OCI-LY3 (cell line): ENCODE data around the gene CA14.

ENCODE experiments used
- H2AFZ ChIP-seq: fragments of 200-600, 300-600 bp; shearing (Covaris generic); 2 replicates; pipeline ENCODE4 v1.6.0; 2014; ENCODE audit warnings: antibody characterized with exemption, low read depth, low read length
- H3K27ac ChIP-seq: fragments of 200-600, 300-600 bp; sonication (generic); 2 replicates; pipeline ENCODE4 v1.5.1; 2014; ENCODE audit warnings: mild to moderate bottlenecking, low read length, moderate library complexity, mixed read lengths
- H3K27me3 ChIP-seq: fragments of 200-600, 300-600 bp; sonication (generic); 2 replicates; pipeline ENCODE4 v1.6.1; 2014; ENCODE audit warnings: low read depth, low read length, mixed read lengths
- H3K36me3 ChIP-seq: fragments of 200-600, 300-600 bp; sonication (generic); replicated peaks from 2 replicates; pipeline ENCODE3; 2014; ENCODE audit warnings: low read depth, low read length, mixed read lengths
- H3K4me1 ChIP-seq: fragments of 300-600, 200-600 bp; sonication (generic); 2 replicates; pipeline ENCODE4 v1.6.1; 2014; ENCODE audit warnings: low read length, mixed read lengths
- H3K4me2 ChIP-seq: fragments of 200-600, 300-600 bp; sonication (generic); 2 replicates; pipeline ENCODE4 v1.6.1; 2014; ENCODE audit warnings: low read length, mixed read lengths
- H3K4me3 ChIP-seq: fragments of 300-600, 200-600 bp; sonication (generic); 2 replicates; pipeline ENCODE4 v1.5.1; 2014; ENCODE audit warnings: antibody characterized with exemption, mild to moderate bottlenecking, low read length, moderate library complexity
- H3K79me2 ChIP-seq: fragments of 300-600, 200-600 bp; shearing (Covaris generic); 2 replicates; pipeline ENCODE4 v1.6.1; 2014; ENCODE audit warnings: mild to moderate bottlenecking, low read length, mixed read lengths
- H3K9ac ChIP-seq: fragments of 300-600, 200-600 bp; shearing (Covaris generic); 2 replicates; pipeline ENCODE4 v1.6.0; 2014; ENCODE audit warnings: mild to moderate bottlenecking, low read length, moderate library complexity
- H3K9me3 ChIP-seq: fragments of 200-600, 300-600 bp; shearing (Covaris generic); 2 replicates; pipeline ENCODE4 v1.6.1; 2014; ENCODE audit warnings: low read length, mixed read lengths; ENCODE audit not compliant: insufficient read depth
- H4K20me1 ChIP-seq: fragments of 200-600, 300-600 bp; sonication (generic); 2 replicates; pipeline ENCODE4 v1.6.1; 2016; ENCODE audit warnings: low read length, mixed read lengths; ENCODE audit not compliant: insufficient read depth
- EZH2phosphoT487 ChIP-seq: fragments of 200-600 bp; shearing (Covaris generic); IDR thresholded peaks from 2 replicates; pipeline ENCODE4 v1.6.1; 2018; ENCODE audit warnings: antibody characterized with exemption, mixed run types, low read depth
- TF ChIP-seq, protein P1 (sequence below): fragments of 200-600, 300-600 bp; sonication (generic); IDR thresholded peaks from 2 replicates; pipeline ENCODE4 v1.5.1; 2014; ENCODE audit warnings: antibody characterized with exemption, low read length, low read depth

The CA14 gene

DNA sequence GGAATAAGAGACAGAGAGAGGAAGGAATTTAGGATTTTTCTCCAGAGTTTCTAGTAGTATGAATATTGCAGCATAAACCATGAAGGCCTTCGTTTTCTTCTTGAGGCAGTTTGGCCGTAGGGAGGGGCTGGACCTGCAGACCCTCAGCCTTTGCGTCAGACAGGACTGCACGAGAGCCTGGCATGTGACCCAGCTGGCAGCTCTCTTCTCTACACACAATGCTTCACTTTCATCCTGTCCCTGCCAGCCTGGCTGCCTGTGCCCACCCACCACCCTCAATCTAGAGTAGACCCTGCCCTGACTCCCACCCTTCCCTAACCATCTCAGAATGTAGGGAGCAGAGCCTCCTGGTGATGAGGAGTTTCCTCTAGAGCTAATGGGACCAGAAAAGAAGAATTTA, 1.6 kb downstream of the CA14 start:
- Histone ChIP-seq H3K9me3 (no peaks in the 10 kb centered on the region), H4K20me1 (no peaks in the 10 kb centered on the region), H3K4me2 (no peak overlapping the region), H3K79me2 (no peaks in the 10 kb centered on the region), H3K27ac (no peak overlapping the region), H3K4me3 (no peak overlapping the region), H3K36me3 (no peaks in the 10 kb centered on the region), H3K4me1 (peaks cover 31% of the 10 kb centered on the region), H3K9ac (no peak overlapping the region), H2AFZ (no peak overlapping the region), H3K27me3 (peaks cover 39% of the 10 kb centered on the region)
- TF ChIP-seq, protein P1, sequence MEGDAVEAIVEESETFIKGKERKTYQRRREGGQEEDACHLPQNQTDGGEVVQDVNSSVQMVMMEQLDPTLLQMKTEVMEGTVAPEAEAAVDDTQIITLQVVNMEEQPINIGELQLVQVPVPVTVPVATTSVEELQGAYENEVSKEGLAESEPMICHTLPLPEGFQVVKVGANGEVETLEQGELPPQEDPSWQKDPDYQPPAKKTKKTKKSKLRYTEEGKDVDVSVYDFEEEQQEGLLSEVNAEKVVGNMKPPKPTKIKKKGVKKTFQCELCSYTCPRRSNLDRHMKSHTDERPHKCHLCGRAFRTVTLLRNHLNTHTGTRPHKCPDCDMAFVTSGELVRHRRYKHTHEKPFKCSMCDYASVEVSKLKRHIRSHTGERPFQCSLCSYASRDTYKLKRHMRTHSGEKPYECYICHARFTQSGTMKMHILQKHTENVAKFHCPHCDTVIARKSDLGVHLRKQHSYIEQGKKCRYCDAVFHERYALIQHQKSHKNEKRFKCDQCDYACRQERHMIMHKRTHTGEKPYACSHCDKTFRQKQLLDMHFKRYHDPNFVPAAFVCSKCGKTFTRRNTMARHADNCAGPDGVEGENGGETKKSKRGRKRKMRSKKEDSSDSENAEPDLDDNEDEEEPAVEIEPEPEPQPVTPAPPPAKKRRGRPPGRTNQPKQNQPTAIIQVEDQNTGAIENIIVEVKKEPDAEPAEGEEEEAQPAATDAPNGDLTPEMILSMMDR, result no peak
- no peak for TF ChIP-seq EZH2phosphoT487

DNA sequence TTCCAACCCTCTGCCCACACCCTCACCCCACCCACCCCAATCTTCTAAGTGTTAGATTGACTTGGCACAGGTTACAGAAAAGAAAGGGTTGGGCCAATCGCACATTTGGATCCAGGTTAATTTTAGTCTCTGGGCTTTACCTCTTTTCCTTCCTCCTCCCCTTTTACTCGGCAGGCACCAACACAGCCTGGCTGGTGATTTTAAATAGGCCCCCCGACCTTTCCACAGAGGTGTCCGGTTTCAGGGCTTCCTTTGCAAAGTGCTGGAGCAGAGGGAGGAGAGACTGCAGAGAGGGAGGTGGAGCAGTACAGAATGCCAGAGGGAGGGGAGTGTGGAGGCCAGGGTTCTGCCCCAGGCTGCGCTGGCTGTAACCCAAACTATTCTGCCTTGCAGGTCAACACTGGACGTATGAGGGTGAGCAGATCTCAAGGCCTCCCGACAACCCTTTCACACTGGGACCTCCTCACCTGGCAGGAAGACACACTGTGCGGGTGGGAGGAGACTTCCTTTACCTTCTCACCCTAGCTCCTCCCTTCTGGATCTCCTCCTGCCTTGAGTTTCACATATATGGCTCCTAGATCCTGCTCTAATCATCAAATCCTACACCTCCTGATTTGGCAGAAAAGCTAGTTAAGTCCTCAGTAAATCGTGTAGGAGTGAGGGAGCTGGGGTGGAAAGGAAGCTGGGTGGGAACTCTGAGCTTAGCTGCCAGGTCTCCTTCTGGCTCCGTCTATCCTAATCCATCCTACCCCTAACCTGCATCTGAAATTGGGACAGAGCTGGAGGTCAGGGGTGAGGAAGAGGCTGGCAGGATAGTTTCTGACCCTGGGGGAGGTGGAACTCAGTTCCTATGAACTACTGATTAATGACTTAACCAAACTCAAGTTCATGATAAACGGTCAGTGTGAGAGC, 2.4 kb downstream of the CA14 start:
- Histone ChIP-seq H3K27ac (no peak overlapping the region), H3K9ac (no peak overlapping the region), H3K36me3 (peaks cover 7% of the 10 kb centered on the region), H3K4me1 (peaks cover 31% of the 10 kb centered on the region), H4K20me1 (no peaks in the 10 kb centered on the region), H3K4me3 (no peak overlapping the region), H3K4me2 (no peak overlapping the region), H3K79me2 (no peaks in the 10 kb centered on the region), H3K9me3 (no peaks in the 10 kb centered on the region), H3K27me3 (peaks cover 39% of the 10 kb centered on the region), H2AFZ (no peak overlapping the region)
- TF ChIP-seq, protein P1, result no peak
- TF ChIP-seq EZH2phosphoT487, result no peak

DNA sequence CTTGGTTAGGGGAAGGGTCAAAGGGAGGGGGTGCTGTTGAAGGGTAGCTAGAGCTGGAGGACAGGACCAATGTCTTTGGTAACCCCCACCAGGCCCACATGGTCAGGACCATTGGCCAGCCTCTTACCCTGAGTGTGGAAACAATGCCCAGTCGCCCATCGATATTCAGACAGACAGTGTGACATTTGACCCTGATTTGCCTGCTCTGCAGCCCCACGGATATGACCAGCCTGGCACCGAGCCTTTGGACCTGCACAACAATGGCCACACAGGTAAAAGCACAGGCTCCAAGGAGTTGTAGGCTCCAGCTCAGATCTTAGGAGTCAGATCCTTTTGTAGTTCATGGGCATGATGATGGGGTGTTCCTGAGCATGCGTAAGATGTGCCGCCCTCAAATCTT, 3.8 kb downstream of the CA14 start:
- no peak for TF ChIP-seq EZH2phosphoT487
- TF ChIP-seq, protein P1, result no peak
- H3K79me2 ChIP-seq, result no peaks in the 10 kb centered on the region

More for the DNA sequence above, 3.8 kb downstream of the CA14 start:
- Histone ChIP-seq H4K20me1 (no peaks in the 10 kb centered on the region), H2AFZ (no peak overlapping the region), H3K4me3 (no peak overlapping the region), H3K27me3 (peaks cover 38% of the 10 kb centered on the region), H3K9me3 (no peaks in the 10 kb centered on the region), H3K4me2 (no peak overlapping the region), H3K27ac (no peak overlapping the region), H3K4me1 (peaks cover 23% of the 10 kb centered on the region), H3K9ac (no peak overlapping the region), H3K36me3 (peaks cover 21% of the 10 kb centered on the region)
